NCI-H2081 (cell line): ENCODE data around the gene TBL1Y.
"Not testable (repeated sequence)": the region's sequence is repeated elsewhere in the genome, so short reads cannot be mapped to it uniquely, and the experiment has no call there.

ENCODE experiments used
- DNase-seq, 2 experiments: peaks; one replicate each; lab custom pipeline; 2025; lab: John Stamatoyannopoulos, UW

The TBL1Y gene

GRCh38 chrY:6974971-6975370, 64.5 kb downstream of the TBL1Y start:
- no peak for DNase-seq

DNA sequence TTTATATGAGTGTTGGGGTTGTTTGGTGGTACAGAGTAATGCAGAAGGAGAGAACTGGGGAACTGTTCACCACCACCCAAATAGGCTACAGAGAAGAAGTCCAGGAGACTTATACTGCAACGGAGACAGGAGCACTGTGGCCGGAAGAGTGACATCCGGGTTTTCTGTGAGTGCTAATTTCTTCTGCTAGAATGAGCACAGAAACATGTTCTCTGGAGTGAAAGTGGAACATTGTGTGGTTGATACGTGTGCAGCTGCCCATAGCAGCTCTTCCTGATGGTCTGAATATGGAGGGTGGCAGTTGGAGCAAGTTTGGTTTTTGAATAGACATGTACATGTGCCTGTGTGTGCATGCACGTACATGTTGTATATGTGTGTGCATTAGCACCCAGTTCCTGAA, 67.3 kb downstream of the TBL1Y start:
- no peak for DNase-seq

- no peak for DNase-seq
Measured at GRCh38 chrY:6983221-6983620, 72.7 kb downstream of the TBL1Y start.

DNA sequence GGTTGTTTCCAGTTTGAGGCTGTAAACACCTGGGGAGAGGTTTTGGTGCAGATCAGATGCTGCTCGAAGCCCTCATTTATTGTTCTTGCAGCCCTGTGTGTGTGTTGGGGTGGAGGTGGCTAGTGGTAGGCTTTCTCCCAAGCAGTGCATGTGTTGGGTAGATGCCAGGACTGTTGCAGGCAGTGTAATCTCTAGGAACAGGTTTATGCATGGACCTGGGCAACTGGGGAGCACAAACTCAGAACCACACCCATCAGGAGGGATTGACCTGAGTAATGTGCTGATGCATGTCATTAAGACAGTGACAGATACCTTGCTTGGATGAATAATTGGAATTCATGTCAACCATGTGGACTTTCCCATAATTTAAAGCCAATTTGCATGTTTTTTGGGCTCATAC, 77.3 kb downstream of the TBL1Y start:
- DNase-seq, result no peak

DNA sequence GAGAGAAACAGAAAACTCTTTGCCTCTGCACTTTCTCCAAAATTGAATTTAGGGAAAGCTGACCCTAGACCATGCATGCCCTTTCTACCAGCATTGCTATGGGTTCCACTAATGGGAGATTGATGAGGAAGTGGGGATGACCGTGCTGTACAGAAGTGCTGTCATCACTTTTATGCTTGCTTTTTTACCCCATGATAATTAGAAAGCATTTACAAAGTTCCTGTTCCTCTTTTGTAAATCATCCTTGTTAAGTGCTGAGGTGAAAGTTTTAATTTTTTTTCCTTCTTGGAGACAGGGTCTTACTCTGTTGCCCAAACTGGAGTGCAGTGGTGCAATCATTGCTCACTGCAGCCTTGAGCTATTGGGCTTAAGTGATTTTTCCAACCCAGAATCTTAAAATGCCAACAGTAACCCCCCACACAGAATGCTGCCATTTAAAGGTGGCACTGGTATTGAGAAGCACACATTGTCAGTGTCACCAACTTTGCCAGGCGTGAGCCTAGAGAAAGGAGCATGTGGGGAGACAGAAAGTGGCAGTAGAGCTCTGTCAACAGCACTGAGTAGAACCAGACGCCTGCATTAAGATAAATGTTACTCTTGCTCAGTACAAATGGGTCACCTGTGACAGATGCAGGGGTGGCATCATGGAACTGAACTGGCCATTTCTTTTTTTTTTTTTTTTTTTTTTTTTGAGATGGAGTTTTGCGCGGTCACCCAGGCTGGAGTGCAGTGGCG, 79.6 kb downstream of the TBL1Y start:
- no peak for DNase-seq

- no peak for DNase-seq
Measured at GRCh38 chrY:6992041-6992440, 81.5 kb downstream of the TBL1Y start.

- no peak for DNase-seq
Measured at GRCh38 chrY:6995987-6996386, 85.5 kb downstream of the TBL1Y start.

DNA sequence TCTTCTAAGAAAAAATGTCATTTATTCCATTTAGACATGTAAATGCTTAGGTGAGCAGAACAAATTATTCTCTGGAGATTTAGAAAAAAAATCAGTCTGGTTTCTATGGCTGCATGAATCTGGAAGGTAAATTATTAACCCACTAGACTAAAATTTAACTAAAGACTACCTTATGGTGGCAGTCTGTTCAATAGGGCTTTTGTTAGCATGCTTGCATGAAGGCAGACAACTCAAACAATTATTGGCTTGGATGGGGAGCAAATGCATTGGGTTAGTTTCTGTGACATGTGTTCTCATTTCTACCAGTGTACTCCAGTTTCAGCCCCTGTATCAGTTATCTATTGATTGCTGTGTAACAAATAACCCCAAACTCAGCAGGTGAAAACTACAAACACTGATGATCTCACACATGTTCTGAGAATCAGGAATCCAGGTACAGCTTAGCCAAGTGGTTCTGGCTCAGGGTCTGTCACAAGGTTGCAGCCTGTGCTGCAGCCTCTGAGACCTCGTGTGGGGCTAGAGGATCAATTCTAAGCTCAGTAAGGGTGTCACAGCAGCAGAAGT, 87.1 kb downstream of the TBL1Y start:
- no peak for DNase-seq

GRCh38 chrY:6999905-7000304, 89.4 kb downstream of the TBL1Y start:
- no peak for DNase-seq

GRCh38 chrY:7002581-7002980, 92.1 kb downstream of the TBL1Y start:
- DNase-seq, result no peak

GRCh38 chrY:7007911-7008310, 97.4 kb downstream of the TBL1Y start:
- no peak for DNase-seq

DNA sequence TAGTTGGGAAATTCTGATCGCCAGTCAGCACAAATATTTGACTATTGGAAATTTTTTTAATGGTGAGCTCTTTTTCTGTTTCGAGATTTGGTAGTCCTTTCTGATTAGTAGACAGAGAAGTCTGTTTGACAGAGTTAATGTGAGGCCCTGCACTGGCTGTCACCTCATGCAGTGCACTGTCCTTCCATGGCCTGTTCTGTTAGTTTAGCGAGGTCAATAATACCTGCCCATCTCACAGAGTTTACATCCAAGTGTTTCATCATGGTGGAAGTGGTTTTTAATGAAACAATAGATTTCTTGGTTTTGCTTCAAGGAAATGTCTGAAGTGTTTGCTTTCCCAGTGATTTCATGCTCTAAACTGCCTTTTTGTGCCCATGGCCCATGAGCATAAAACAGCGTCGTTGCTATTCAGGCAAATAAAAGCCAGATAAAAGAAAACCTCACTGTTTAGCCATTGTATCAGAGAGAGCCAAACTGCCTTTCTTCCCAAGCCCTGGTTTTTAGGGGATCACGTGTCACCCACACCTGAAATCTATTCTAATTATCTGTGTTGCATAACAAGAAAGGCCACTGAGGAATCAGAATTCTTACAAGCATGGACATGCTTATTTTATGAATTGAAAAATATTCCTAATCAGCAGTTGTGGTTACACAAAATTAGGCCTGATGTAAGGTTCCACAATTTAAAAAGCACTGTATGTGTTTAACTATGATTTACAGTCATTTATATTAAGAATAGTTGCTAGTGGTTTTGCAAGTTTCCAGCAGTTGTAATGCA, 98.3 kb downstream of the TBL1Y start:
- DNase-seq, result no peak

GRCh38 chrY:7013051-7013450, 102.6 kb downstream of the TBL1Y start:
- no peak for DNase-seq

GRCh38 chrY:7016521-7016920, 106.0 kb downstream of the TBL1Y start:
- no peak for DNase-seq

DNA sequence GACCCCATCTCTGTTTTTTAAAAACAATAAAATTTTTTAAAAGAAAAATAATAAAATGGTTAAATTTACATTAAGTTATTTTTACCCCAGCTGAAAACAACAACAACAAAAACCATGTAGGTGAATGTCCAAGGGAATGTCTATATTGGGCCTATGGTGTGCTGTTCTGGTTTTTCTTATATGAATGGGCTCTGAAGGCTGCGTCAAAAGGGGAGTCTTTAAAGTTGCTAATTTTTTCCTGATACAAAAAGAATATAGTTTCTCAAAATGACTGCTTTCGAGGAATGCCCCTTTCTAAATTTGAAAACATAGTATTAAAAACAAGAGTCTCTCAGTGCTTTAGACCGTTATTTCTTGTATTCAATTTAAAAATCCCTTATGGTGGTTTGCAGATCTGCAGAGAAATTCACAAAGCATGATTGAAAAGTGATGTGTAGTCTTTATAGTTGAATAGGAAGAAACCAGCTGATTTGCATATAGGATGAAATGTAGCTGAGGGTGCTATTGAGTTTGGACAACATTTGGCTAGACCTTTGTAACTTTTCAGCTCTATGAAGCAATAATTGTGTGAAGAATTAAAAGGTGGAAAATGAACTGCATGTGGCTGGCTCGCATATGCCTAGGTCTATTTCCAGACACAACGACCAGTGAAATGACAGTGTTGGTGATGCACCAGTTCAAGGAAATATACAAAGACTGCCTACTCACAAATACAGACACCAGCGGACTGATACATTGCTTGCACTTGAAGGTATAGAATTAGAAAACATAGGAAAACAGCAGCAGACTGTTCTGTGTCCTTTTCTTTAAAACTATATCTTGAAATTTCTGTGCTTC, 107.0 kb downstream of the TBL1Y start:
- no peak for DNase-seq

DNA sequence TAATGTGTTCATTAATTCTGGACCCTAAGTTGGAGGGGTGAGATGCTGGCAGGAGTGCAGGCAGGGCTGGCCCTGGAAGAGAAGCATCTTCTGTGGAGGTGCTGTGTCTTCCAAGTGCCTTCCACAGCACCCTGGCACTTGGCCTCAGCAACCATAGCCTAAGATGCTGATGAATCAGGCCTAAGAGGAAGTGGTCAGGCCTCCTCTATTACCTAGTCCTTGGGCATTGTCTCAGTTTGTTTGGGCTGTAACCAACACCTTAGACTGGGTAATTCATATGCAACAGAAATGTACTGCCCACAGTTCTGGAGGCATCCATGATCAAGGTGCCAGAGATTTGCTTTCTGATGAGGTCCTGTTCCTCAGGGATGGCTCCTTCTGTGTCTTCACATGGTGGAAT, 128.5 kb downstream of the TBL1Y start:
- no peak for DNase-seq

- no peak for DNase-seq
Measured at GRCh38 chrY:7040662-7041061, 130.2 kb downstream of the TBL1Y start.

DNA sequence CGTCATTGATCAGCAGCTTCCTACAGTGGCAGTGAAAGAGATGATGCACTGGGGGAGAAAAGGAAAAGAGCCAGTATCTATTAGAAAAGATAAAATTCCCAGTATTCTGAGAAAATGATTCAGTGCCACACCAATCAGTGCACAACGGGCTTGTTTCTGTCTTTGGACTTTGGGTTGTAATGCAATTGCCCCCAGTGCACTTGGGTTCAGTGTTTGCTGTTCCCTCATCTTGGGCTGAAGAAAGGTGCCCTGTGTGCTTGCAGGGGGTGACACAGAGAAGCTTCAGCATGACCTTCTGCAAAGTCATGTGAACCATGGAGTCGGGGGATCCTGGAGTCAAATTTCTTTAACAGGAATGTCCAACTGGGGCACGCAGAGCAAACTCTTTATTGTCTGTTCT, 131.5 kb downstream of the TBL1Y start:
- no peak for DNase-seq

- DNase-seq, result not testable (repeated sequence)
Measured at GRCh38 chrY:7052461-7052860, 142.0 kb downstream of the TBL1Y start.

GRCh38 chrY:7056886-7057285, 146.4 kb downstream of the TBL1Y start:
- DNase-seq, result no peak

DNA sequence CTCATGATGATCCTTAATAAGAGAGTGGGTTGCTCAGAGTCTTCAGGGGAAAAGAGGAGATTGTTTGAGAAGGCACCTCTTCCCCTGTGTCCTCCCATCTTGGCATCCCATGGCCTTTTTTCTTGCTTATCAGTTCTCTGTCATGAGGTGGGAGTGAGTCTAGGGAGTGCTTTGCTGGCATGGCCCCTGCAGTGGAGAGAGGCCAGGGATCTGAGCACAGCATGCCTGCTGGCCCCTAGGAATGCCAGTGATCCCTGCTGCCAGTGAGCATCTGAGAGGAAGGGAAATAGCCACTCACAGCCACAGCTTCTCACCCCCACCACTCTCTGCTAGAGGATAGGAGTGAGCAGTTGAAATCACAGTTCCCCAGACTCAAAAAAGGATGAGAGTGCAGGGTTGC, 168.2 kb downstream of the TBL1Y start:
- no peak for DNase-seq

GRCh38 chrY:7080548-7080947, 170.1 kb downstream of the TBL1Y start:
- DNase-seq, result not testable (repeated sequence)
